HG03159 (cell line): ENCODE data around the gene NEO1.

ENCODE experiments used
- ATAC-seq: cut with Tn5 transposase; IDR thresholded peaks from one replicate; pipeline ENCODE4 v1.9.1; 2021; ENCODE audit warnings: mild to moderate bottlenecking, moderate library complexity; ENCODE audit not compliant: unreplicated experiment

NEO1 gene

DNA sequence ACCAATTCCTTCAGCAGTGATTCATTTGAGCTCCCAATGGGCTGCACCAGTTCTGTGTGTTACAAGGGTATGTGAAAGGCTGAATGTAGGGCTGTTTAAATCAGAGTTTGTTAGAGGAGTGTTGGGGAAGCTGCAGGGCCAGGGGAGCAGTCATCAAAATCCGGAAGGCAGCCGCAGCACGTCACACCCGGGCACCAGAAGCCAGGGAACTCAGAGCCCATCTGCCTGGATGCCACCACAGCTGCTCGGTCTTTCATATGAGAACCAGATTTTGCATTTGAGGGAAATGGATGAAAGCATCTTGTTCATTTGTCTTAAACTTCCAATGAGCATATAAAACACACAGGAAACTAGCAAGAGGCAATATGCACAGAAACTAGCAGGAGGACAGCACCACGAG is 24.2 kb upstream of the NEO1 start:
- ATAC-seq: no peak

GRCh38 chr15:73028831-73029451 is 23.3 kb upstream of the NEO1 start:
- ATAC-seq: no peak

GRCh38 chr15:73030122-73030679 is 22.1 kb upstream of the NEO1 start:
- no peak for ATAC-seq

DNA sequence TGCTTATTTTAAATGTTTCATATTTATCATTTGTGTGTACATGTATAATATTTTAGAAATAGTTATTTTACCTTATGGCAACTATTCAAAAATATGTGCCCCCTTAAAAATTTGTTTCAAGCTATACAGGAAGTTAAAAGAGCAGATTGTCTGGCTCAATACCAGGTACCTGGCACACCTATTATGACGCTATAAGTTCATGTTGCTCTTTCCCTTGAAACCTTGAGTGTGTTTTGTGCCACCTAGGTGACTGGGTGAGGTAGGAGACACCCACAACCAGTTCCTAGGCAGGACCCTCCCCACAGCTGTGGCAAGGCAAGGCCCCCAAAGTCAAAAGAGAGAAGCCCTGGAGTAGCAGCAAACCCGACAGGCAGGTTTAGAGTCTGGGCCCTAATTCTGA is 20.6 kb upstream of the NEO1 start:
- ATAC-seq: no peak

DNA sequence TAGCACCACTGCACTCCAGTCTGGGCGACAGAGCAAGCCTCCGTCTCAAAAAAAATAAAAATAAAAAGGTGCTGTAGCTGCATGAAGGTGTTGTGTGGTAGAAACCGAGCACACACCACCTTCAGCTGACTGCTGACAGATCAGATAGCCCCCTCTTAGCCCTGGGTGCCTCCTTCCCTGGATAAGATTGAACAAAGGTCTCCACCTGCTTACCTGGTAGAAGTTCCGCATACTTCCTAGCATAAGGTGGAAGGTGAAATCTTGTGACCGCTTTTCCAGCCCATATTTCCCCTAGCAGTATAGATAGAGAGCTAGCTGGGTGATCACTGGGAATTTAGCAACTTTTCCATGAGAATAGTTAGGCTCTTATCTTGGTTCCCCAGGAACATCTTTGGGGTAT is 18.7 kb upstream of the NEO1 start:
- ATAC-seq: no peak

- no peak for ATAC-seq
Measured at GRCh38 chr15:73034221-73034620, 18.0 kb upstream of the NEO1 start.

DNA sequence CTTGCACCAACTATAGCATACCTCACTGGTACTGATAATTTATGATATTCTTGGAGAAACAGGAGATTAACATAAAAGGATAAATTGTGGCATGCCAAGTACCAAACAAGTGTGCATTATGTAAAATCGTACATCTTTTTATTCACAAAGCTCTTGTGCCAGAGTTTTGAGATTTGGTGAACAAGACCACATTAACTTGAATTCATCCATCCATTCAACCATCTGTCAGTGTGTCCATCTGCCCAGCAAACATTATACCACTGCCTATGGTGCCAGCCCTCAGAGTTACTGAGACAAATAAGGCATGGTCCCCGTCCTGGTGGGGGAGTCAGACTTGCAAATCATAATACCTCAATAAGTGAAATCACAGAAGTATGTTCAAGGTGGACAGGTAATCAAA is 17.0 kb upstream of the NEO1 start:
- no peak for ATAC-seq

DNA sequence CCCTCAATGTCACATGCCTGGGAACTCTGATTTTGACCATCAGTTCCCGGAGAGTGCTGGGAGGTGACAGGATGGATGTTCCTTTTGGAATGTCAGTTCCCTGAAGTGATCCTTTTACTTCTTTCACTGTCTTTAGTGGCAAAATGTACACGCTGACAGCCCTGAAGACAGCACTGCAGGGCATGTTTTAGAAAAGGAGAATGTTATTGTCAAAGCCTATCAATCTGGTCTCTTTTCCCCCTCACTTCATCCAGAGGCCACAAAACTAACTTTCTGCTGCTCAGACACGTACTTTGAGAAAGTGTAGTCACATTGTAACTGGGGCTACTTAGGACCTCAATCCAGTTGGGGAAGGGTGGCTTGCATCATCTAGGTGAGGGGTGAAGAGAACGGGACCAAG is 14.0 kb upstream of the NEO1 start:
- ATAC-seq: no peak

DNA sequence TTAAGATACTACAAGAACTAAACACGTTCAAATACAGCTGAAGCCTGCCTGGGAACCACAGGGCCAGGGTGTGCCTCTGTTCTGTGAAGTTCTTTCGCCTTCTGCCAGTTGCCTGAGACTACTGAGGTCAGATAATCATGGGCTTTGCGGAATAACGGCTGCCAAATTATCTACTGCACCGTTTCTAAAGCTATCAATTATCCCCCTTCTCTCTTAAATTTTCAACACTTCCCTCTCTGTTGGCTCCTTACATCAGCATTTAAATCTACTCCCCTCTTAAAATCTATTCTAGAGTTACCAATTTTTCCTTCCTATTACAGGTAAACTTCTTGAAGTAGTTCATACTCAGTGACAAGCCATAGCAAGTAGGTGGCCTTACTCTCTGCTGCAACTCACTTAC is 6.2 kb upstream of the NEO1 start:
- ATAC-seq: no peak

DNA sequence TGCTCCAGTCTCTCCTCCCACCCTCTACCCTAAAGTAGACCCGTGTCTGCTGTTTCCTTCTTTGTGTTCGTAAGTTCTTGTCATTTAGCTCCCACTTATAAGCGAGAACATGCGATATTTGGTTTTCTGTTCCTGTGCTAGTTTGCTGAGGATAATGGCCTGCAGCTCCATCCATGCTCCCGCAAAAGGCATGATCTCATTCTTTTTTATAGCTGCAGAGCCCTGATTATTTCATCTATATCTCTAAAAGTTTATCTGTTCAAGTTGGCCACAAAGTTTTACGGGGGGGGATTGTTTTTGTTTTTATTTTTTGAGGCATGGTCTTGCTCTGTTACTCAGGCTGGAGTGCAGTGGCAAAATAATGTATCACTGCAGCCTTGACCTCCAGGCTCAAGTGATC is 4.4 kb upstream of the NEO1 start:
- ATAC-seq: no peak

DNA sequence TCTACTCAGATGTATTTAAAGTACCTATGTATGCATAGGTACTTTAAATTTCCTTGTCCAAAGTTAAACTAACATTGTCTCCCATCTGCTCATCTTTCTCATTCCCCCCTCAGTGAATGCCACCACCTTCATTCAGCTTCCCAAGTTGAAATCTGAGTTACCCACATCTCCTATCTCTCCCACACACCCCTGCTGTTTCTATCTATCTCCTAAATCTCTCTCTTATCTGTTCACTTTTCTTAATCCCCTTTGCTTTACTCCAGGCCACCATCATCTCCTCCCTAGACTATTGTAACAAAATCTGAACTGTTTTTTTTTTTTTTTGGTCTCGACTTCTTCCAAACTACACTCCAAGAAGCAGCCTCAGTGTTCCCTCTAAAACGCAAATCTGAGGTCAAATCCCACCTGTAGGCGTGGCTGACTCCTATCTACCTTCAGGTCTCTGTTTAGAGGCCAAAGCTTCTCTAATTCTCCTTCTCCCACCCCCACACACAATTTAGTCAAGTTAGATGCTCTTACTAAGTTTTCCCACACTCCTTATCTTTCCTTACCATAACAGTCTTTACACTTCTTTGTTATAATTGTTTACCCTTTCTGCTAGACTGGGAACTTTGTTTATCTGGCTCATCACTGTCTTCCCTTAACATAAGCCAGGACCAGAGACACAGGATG is 3.5 kb upstream of the NEO1 start:
- ATAC-seq: no peak

DNA sequence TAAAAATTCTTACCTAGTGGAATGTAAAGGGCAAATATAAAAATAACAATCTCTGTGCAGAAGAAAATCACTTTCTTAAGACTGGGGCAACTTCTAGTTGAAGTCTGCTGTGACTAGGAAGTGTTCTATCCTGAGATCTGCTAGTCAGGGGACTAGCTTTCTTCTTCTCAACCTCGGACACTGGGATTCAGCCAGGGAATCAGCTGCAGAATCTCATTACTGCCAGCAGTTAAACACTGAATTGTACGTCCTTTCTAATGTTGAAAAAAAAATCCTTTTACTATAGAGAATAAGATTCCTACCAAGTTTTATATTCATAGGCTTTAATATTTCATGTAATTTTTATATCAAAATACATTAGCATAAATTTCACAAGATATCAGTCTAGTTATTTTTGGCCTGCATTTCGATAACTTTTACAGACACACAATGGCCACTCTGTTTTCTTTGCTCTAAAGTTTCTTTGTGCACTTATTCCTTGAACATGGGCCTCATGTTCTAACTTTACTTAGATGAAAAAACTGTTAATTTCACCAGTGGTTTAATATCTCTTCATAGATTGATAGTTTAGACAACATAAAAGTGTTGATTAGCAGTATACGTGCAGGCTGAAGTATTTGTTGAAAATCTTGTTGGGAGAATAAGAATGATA is 2.6 kb upstream of the NEO1 start:
- ATAC-seq: no peak

- ATAC-seq: no peak
Measured at GRCh38 chr15:73050561-73051295, 1.5 kb upstream of the NEO1 start.

GRCh38 chr15:73051391-73051806 is 864 bp upstream of the NEO1 start:
- no peak for ATAC-seq

GRCh38 chr15:73052653-73053397 is 562 bp downstream of the NEO1 start:
- peak; percentile 51 for ATAC-seq

DNA sequence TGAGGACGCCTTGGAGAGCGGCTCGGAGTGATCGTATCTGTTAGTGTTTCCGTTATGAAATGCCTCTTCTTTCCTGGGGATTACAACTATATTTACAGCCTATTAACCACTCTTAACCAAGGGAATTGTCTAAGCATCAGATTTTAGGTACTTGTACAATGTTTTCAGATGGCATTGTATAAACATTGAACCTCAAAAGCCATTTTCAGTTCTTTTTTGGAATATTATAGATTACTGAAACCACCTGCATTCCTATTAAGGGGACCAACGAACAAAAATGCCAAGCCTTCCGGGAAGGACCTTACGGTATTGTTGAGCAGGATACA is 1.1 kb downstream of the NEO1 start:
- ATAC-seq: no peak

DNA sequence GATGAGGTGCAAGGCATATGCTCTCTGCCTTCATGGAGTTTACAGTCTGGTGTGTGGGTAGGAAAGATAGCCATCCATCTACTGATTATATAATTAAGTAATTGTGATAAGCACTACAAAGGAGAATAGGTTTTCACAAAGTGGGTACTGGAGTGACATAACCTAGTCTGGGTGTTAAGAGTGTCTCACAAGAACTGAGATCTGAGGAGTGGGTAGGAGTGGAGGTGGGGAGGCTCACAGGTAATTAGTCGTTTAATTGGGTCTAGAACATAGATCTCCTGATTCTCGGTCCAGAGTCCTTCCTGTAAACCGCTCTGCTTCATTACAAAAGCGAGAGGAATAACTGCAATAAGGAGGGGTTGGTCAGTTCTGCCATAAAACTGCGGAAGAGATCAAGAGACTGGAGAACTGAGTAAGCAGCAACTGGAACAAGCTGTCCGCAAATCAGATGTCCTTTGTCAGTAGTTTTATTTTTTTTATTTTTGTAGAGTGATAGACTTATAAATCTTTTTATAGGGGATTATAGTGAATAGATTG is 2.2 kb downstream of the NEO1 start:
- no peak for ATAC-seq

GRCh38 chr15:73056460-73056859 is 4.2 kb downstream of the NEO1 start:
- ATAC-seq: no peak

GRCh38 chr15:73058437-73058836 is 6.2 kb downstream of the NEO1 start:
- ATAC-seq: no peak

GRCh38 chr15:73065114-73065513 is 12.9 kb downstream of the NEO1 start:
- ATAC-seq: no peak

DNA sequence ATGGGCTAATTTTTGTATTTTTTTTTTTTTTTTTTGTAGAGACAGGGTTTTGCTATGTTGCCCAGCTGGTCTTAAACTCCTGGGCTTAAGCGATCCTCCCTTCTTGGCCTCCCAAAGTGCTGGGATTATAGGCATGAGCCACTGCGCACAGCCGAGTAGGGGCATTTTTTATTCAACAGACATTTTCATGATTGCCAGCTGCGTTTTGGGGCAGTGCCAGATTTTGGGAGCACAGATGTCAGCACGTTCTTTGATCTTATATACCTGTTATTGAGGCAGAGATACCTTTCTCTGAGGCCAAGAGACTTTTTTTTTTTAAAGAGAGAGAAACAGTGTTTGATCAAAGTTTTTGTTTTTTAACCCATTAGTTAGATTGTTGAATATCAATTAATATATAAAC is 16.8 kb downstream of the NEO1 start:
- no peak for ATAC-seq
